T-helper 2 cell (primary cell): Measurements from ENCODE around the gene SYT11.
"Not testable (repeated sequence)": the region's sequence is repeated elsewhere in the genome, so short reads cannot be mapped to it uniquely, and the experiment has no call there.

ENCODE experiments used
- DNase-seq, 5 experiments: peaks; one replicate each; pipeline versions ENCODE4 v3.0.0 to v3.0.0-alpha.2; 2012 to 2022

SYT11 gene

DNA sequence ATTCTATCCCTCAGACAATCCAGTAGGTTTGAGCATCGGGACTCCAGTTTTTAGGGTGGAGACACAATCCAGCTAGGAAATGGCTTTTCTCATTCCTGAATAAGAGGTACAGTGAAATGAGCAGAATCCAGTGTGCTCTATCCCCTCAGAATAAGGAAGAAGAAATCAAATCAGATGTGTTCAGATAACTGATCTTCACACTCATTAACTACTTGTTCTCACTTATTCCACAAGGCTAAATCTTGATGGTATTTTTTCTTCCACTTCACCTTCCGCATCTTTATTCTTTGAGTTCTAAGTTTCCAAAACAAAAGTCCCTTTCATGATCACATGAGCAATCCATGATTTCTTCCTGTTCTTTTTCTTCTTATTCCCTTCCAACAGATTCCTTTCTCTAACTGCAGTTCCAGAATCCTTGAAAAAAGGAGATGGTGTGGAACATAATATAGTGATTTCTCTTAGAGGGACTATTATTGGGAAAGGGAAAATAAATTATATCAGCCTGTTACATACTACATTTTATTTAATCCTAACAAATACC lies 1.7 kb downstream of the SYT11 start:
- no peak for DNase-seq

DNA sequence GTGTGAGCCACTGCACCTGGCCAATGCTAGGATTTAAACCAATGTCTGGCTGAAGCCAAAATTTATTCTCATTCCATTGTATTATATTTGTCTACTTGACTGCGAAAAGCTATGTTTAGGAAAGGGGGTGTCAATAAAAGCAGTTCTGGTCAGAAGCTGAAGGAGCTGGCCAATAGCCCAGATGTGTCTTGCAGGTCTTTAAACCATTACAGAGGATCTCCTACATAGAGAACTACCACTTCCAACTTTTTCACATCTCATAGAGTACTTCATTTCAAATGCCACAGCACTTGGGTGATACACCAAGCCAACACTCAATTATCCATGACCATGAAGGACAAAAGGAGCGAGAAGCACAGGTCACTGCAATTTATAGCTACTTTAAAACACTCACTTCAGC lies 2.5 kb downstream of the SYT11 start:
- no peak for DNase-seq

- no peak for DNase-seq
Observed at GRCh38 chr1:155864393-155864792, 5.0 kb downstream of the SYT11 start.

- no peak for DNase-seq
Observed at GRCh38 chr1:155867766-155868165, 8.4 kb downstream of the SYT11 start.

- DNase-seq: no peak
Observed at GRCh38 chr1:155871390-155871789, 12.0 kb downstream of the SYT11 start.

DNA sequence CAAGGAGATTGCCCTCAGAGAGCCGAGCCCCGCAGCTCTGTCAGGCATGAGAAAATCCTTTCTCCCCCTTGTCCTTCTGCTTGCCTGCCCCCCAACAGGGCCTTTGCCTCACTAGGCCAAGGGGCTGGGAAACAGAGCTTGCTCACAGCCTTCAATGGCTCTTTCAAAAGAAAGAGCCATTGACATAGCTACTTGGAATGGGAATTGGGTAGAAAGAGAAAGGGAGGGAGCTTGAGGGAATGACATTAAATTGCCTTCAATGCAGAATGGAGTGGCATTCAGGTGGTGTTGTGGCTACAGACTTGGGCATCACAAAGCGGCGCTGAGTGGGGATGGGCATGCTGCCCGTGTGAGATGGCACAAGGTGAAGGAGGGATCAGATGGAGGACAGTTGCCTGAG lies 13.2 kb downstream of the SYT11 start:
- DNase-seq: no peak

DNA sequence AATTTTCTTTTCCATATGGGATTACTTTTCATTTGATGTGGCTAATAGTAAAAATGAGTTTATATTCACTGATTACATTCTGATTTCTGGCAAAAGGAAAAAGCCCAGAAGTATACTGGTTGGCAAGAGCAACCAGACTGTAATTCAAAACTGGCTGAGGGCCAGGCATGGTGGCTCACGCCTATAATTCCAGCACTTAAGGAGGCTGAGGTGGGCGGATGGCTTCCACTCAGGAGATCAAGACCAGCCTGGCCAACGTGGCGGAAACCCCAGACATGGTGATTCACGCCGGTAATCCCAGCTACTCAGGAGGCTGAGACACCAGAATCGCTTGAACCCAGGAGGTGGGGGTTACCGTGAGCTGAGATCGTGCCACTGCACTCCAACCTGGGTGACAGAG lies 14.5 kb downstream of the SYT11 start:
- no peak for DNase-seq

DNA sequence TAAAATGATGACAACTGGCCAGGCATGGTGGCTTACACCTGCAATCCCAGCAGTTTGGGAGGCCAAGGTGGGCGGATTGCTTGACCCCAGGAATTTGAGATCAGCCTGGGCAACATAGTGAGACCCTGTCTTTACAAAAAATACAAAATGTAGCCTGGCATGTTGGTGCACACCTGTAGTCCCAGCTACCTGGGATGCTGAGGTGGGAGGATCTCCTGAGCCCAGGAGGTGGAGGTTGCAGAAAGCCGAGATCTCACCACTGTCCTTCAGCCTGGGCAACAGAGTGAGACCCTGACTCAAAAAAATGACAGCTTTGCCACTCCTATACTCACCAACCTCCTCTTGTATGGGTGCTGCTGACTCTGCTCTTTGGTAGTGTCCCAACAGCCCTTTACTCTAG lies 18.6 kb downstream of the SYT11 start:
- no peak for DNase-seq

DNA sequence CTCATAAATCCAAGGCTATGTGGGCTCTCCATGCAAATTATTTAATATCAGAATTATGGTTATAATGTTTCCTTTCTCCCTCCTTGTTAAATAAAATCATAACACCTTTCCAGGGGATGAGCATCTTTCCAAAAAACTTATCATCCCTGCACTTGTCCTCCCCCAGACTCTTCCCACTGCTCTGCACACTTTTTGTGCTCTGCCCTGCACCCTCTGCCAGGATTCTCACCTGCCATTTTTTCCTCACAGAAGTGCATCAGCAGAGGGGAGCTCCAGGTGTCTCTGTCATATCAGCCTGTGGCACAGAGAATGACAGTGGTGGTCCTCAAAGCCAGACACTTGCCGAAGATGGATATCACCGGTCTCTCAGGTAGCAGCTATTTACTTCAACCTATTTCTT lies 20.9 kb downstream of the SYT11 start:
- no peak for DNase-seq

DNA sequence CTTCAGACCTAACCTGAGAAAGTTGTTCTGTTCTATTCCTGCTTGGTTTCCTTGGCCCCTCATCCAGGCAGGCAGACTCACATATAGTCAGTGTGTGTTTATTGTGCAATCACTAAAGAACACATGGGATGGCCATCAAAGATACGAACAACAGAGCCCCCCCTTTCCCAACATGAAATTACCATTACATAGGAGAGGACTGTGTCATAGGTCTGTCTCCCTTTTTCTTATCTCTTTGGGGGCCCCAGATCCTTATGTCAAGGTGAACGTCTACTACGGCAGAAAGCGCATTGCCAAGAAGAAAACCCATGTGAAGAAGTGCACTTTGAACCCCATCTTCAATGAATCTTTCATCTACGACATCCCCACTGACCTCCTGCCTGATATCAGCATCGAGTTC lies 21.6 kb downstream of the SYT11 start:
- no peak for DNase-seq

- DNase-seq: no peak
Observed at GRCh38 chr1:155882235-155882634, 22.9 kb downstream of the SYT11 start.

- no peak for DNase-seq
Observed at GRCh38 chr1:155882766-155883165, 23.4 kb downstream of the SYT11 start.

- DNase-seq: no peak
Observed at GRCh38 chr1:155884031-155884960, 24.9 kb downstream of the SYT11 start.

- DNase-seq: no peak
Observed at GRCh38 chr1:155884982-155885381, 25.6 kb downstream of the SYT11 start.

DNA sequence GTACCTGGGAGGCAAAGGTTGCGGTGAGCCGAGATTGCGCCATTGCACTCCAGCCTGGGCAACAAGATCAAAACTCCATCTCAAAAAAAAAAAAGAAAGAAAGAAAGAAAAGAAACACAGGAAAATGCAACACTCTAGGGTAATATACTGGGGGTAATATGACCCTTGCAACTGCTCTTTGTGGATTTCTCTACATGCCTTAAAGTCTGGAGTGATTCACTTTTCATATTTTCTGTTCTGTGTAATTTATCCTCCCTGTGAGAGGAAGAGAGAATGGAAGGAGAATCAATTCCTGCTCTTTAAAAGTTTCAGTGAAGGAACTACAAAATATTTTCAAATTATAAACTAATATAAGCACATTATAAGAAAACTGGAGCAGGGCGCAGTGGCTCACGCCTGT lies 29.1 kb downstream of the SYT11 start:
- DNase-seq: no peak

- DNase-seq: no peak
Observed at GRCh38 chr1:155889566-155889965, 30.2 kb downstream of the SYT11 start.

- no peak for DNase-seq
Observed at GRCh38 chr1:155890251-155890650, 30.9 kb downstream of the SYT11 start.

DNA sequence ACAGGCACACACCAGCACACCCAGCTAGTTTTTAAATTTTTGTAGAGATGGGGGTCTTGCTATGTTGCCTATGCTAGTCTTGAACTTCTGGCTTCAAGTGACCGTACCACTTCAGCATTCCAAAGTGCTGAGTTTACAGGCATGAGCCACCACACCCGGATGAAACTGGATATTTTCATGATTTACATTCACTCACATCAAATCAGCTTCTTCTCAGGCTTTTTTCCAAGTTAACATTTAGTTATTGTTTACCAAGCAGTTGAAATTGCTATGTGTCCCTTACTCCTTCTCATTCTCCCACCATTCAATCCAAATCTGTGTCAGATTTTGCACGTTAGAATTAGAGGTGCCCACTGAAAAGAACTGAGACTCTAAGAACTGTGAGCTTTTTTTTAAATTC lies 33.4 kb downstream of the SYT11 start:
- no peak for DNase-seq

DNA sequence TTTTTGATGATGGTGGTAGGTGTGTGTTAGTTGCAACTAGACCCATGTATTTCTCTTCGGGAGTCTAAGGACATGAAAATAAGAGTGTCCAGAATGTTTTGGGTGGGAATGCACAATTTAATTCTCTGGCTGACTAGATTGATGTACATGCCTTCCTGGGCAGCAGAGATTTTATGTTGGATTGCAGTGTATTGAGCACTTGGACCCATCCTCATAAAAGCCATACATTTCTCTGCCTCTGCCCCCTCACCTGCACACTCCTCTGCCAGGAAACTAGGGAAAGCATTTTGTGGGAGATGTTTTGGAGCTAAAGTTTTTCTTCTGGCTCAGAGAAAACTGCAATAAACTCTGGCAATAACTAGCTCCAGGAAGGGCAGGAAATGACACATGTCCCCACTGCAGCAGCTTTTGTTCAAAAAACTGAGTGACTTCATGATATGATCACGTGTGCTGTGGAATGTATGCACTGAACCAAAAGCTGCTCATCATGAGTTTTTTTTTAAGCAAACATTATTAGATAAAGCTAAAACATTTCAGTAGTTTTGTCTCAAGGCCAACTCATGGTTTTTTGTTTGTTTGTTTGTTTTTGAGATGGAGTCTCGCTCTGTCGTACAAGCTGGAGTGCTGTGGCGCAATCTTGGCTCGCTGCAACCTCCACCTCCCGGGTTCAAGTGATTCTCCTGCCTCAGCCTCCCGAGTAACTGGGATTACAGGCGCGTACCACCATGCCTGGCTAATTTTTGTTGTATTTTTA lies 34.2 kb downstream of the SYT11 start:
- peak in 2 of 5 experiments; percentile 5 to 70 for DNase-seq

DNA sequence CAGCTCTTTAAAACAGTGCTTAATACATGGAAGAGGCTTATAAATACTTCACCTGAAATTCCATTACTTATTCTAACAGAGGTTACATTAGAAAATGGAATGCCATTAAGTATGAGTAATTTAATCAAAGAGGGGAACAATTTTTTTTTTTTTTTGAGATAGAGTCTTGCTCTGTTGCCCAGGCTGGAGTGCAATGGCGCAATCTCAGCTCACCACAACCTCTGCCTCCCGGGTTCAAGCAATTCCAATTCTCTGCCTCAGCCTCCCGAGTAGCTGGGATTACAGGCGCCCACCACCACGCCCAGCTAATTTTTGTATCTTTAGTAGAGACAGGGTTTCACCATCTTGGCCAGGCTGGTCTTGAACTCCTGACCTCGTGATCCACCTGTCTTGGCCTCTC lies 36.2 kb downstream of the SYT11 start:
- not testable (repeated sequence) for DNase-seq

GRCh38 chr1:155896476-155896875 lies 37.1 kb downstream of the SYT11 start:
- DNase-seq: not testable (repeated sequence)

DNA sequence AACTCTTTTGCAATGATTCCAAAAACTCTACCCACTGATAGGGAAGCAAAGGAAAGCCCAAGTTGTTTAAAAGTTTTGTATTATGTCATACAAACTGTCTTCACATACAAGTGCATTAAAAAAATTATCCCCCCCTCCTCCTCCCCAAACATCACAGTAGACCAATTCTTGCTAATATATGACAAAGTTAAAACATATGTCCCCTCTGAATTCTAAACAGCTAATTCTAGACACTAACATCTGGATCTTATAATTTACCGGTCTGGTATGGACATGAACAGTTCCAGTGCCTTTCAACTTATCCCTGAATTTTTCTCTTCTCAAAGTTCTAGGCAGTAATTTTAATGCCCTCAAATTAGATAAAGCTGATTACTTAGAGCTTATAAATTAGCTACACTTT lies 38.4 kb downstream of the SYT11 start:
- DNase-seq: no peak

DNA sequence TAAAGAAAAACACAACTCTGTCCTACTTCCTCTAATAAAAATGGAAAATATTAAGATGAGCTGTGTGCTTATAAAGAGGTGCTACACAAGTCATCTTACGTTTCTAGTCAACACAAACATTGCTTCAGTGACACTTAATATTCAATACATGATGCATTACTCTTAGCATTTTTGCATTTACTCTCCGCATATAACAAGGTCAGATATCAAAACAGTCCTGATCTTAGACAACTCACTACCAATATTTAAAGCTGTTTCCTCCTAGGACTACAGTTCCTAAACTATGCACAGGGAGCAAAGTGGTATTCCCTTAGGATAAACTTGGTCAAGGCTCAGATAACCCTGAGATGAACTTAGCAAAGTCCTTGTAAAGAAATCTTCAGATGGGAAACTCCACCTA lies 39.5 kb downstream of the SYT11 start:
- no peak for DNase-seq

- DNase-seq: no peak
Observed at GRCh38 chr1:155899683-155900082, 40.3 kb downstream of the SYT11 start.
